IMR-90 (cell line): Measurements from ENCODE around the gene SEMA6A. TPM values are rescaled to one million over a fixed set of nuclear protein-coding genes. Genes with fewer than 3 reads are reported as not detected.

ENCODE experiments used
- ATAC-seq: fragments of 200-7000 bp; cut with Tn5 transposase; 2 replicates; pipeline ENCODE4 v1.9.1; 2020; ENCODE audit warnings: low read depth, mild to moderate bottlenecking, moderate library complexity
- BruUV-seq: library from RNA; stranded (reverse); fragments of 400-500 nt; replicated peaks from 2 replicates; lab custom pipeline; 2021; lab: Mats Ljungman, UMichigan
- CTCF ChIA-PET: fragments of 300-600 bp; formaldehyde crosslinking; extraction: SDS; loops from one replicate; lab custom pipeline; 2021; ENCODE audit warnings: antibody characterized with exemption; lab: Yijun Ruan, JAX
- POLR2A ChIA-PET: fragments of 300-600 bp; sonication (Branson Sonifier 250); formaldehyde crosslinking; loops from one replicate; lab custom pipeline; 2022; ENCODE audit warnings: antibody characterized with exemption; ENCODE audit not compliant: unreplicated experiment; lab: Charles Lee
- DNase-seq: peaks from one replicate; pipeline ENCODE4 v3.0.0; 2013
- H2AFZ ChIP-seq: replicated peaks from 2 replicates; pipeline ENCODE3; 2013; ENCODE audit warnings: low read length, mild to moderate bottlenecking; ENCODE audit not compliant: poor library complexity
- H2AK5ac ChIP-seq: 2 replicates; pipeline ENCODE4 v1.6.1; 2013; ENCODE audit warnings: low read depth, low read length, inconsistent platforms
- H2AK9ac ChIP-seq: replicated peaks from 2 replicates; pipeline ENCODE3; 2013; ENCODE audit warnings: mild to moderate bottlenecking, low read depth, low read length, moderate library complexity; ENCODE audit not compliant: poor library complexity
- H2BK120ac ChIP-seq: 2 replicates; pipeline ENCODE4 v1.6.1; 2013; ENCODE audit warnings: low read depth, low read length, inconsistent platforms
- H2BK15ac ChIP-seq: 3 replicates; pipeline ENCODE4 v1.6.1; 2013; ENCODE audit warnings: low read depth, low read length, inconsistent platforms
- H2BK20ac ChIP-seq: 2 replicates; pipeline ENCODE4 v1.6.1; 2013; ENCODE audit warnings: low read depth, mild to moderate bottlenecking, inconsistent platforms, low read length, moderate library complexity
- H2BK5ac ChIP-seq: 2 replicates; pipeline ENCODE4 v1.6.1; 2013; ENCODE audit warnings: mild to moderate bottlenecking, low read depth, low read length, inconsistent platforms; ENCODE audit not compliant: poor library complexity, severe bottlenecking
- H3K14ac ChIP-seq: replicated peaks from 2 replicates; pipeline ENCODE4 v1.6.1; 2013; ENCODE audit warnings: low read depth, low read length, inconsistent platforms
- H3K18ac ChIP-seq: 2 replicates; pipeline ENCODE4 v1.6.1; 2013; ENCODE audit warnings: low read depth, low read length, control low read depth
- H3K23ac ChIP-seq: 2 replicates; pipeline ENCODE4 v1.6.1; 2013; ENCODE audit warnings: low read depth, low read length, inconsistent platforms
- H3K27ac ChIP-seq: 2 replicates; pipeline ENCODE4 v1.5.1; 2013; ENCODE audit warnings: mild to moderate bottlenecking, control low read depth, low read length; ENCODE audit not compliant: insufficient read depth
- H3K27me3 ChIP-seq: 2 replicates; pipeline ENCODE4 v1.6.1; 2013; ENCODE audit warnings: low read length; ENCODE audit not compliant: control insufficient read depth, insufficient read depth
- H3K36me3 ChIP-seq: 2 replicates; pipeline ENCODE4 v1.6.1; 2013; ENCODE audit warnings: low read length, mixed read lengths; ENCODE audit not compliant: control insufficient read depth, insufficient read depth
- H3K4ac ChIP-seq: 2 replicates; pipeline ENCODE4 v1.6.1; 2013; ENCODE audit warnings: low read depth, low read length, inconsistent platforms
- H3K4me1 ChIP-seq: 2 replicates; pipeline ENCODE4 v1.6.1; 2013; ENCODE audit warnings: low read length, mixed read lengths; ENCODE audit not compliant: control insufficient read depth, insufficient read depth
- H3K4me2 ChIP-seq: 2 replicates; pipeline ENCODE4 v1.6.1; 2013; ENCODE audit warnings: low read depth, mild to moderate bottlenecking, control low read depth, low read length, moderate library complexity
- H3K4me3 ChIP-seq: 2 replicates; pipeline ENCODE4 v1.5.1; 2013; ENCODE audit warnings: low read depth, mild to moderate bottlenecking, control low read depth, low read length, moderate library complexity; ENCODE audit not compliant: insufficient read depth
- H3K56ac ChIP-seq: 2 replicates; pipeline ENCODE4 v1.6.1; 2013; ENCODE audit warnings: low read length, inconsistent platforms; ENCODE audit not compliant: insufficient read depth; ENCODE audit errors: extremely low read depth
- H3K79me1 ChIP-seq, 2 experiments: 2 replicates each; pipeline ENCODE4 v1.6.1; 2013; ENCODE audit warnings: low read length in 2 of 2, inconsistent platforms in 1 of 2, low read depth in 1 of 2
- H3K9ac ChIP-seq: 2 replicates; pipeline ENCODE4 v1.6.1; 2013; ENCODE audit warnings: low read depth, low read length, control low read depth
- H3K9me1 ChIP-seq: 2 replicates; pipeline ENCODE4 v1.6.1; 2013; ENCODE audit warnings: low read length, inconsistent platforms; ENCODE audit not compliant: insufficient read depth
- H3K9me3 ChIP-seq: 2 replicates; pipeline ENCODE4 v1.6.1; 2013; ENCODE audit warnings: low read length; ENCODE audit not compliant: control insufficient read depth, insufficient read depth
- H4K20me1 ChIP-seq: 2 replicates; pipeline ENCODE4 v1.6.1; 2013; ENCODE audit warnings: low read length, inconsistent platforms; ENCODE audit not compliant: insufficient read depth
- H4K5ac ChIP-seq: 2 replicates; pipeline ENCODE4 v1.6.1; 2013; ENCODE audit warnings: mild to moderate bottlenecking, low read depth, low read length, control low read depth
- H4K8ac ChIP-seq, 2 experiments: 2 replicates each; pipeline ENCODE4 v1.6.1; 2013; ENCODE audit warnings: low read depth in 2 of 2, low read length in 2 of 2, control low read depth in 1 of 2, inconsistent platforms in 1 of 2
- H4K91ac ChIP-seq: 2 replicates; pipeline ENCODE4 v1.6.1; 2013; ENCODE audit warnings: low read depth, low read length, inconsistent platforms; ENCODE audit not compliant: insufficient read depth
- BHLHE40 ChIP-seq: fragments of 150-350 bp; IDR thresholded peaks from 2 replicates; pipeline ENCODE4 v1.6.1; 2016; ENCODE audit warnings: mild to moderate bottlenecking, low read depth, low read length
- CEBPB ChIP-seq: IDR thresholded peaks from 2 replicates; pipeline ENCODE4 v1.6.1; 2012; ENCODE audit warnings: low read depth, low read length, improper control_type of control experiment
- CTCF ChIP-seq: conservative IDR thresholded peaks from 2 replicates; pipeline ENCODE4 v1.5.1; 2012; ENCODE audit warnings: mild to moderate bottlenecking, low read depth, low read length, improper control_type of control experiment
- FOS ChIP-seq: fragments of 150-350 bp; IDR thresholded peaks from 2 replicates; pipeline ENCODE4 v1.6.1; 2016; ENCODE audit warnings: low read depth, low read length
- MAFK ChIP-seq: IDR thresholded peaks from 2 replicates; pipeline ENCODE4 v1.6.1; 2012; ENCODE audit warnings: low read depth, low read length, improper control_type of control experiment
- RFX5 ChIP-seq: IDR thresholded peaks from 2 replicates; pipeline ENCODE4 v1.8.0; 2012; ENCODE audit warnings: low read depth, mild to moderate bottlenecking, low read length, moderate library complexity
- SMC3 ChIP-seq: fragments of 150-350 bp; IDR thresholded peaks from 2 replicates; pipeline ENCODE4 v1.6.1; 2016; ENCODE audit warnings: low read depth, mild to moderate bottlenecking, antibody characterized with exemption, low read length, moderate library complexity
- USF2 ChIP-seq: fragments of 150-350 bp; IDR thresholded peaks from 2 replicates; pipeline ENCODE4 v1.6.1; 2017; ENCODE audit warnings: mild to moderate bottlenecking, antibody characterized with exemption, low read length, low read depth
- WGBS, 2 experiments: methylation state at CpG; one replicate each; pipeline versions ENCODE4 v1.1.5 to v1.1.7; 2013; ENCODE audit warnings: missing lambda C conversion rate in 2 of 2; ENCODE audit not compliant: insufficient read length in 1 of 2; ENCODE audit errors: extremely low coverage in 2 of 2; 5-methylcytosine and 5-hydroxymethylcytosine counted together
- dilution Hi-C: fragments of 300-500 bp; cut with HindIII; formaldehyde crosslinking; loops from one replicate; pipeline ENCODE4 v1.14.3; 2018; ENCODE audit warnings: low sequenced_read_pairs; ENCODE audit not compliant: unreplicated experiment
- in situ Hi-C: fragments of 300-500 bp; cut with MboI; formaldehyde crosslinking; loops from 3 replicates; pipeline ENCODE4 v1.14.3; 2019; ENCODE audit warnings: low sequenced_read_pairs, inconsistent platforms, mixed read lengths
- intact Hi-C: fragments of 100-400 bp; cut with micrococcal nuclease; formaldehyde crosslinking; loops from 2 replicates; pipeline ENCODE4 v1.10.0; 2022
- polyA plus RNA-seq, 3 experiments: library from polyadenylated mRNA; depleted of rRNA; stranded (reverse); fragments of >200 nt; gene quantifications; 2 replicates each; pipeline ENCODE4 v1.2.3, GENCODE V29; 2012; ENCODE audit warnings: low replicate concordance in 1 of 3
- total RNA-seq: library from RNA; depleted of rRNA; stranded (reverse); fragments of >200 nt; gene quantifications from 2 replicates; pipeline ENCODE4 v1.2.3, GENCODE V29; 2012

Gene SEMA6A
- total and polyA plus RNA-seq, 2 of the 4 experiments (the other 2 are of a cell fraction) = 0.27 to 0.36 TPM

- no peak overlapping the region for H4K91ac ChIP-seq
- no peak overlapping the region for H3K4ac ChIP-seq
- no peak overlapping the region for H3K23ac ChIP-seq
- no TSS peak for BruUV-seq
- no peak overlapping the region for H3K18ac ChIP-seq
- no peak overlapping the region for H3K14ac ChIP-seq
- H3K56ac ChIP-seq = no peak overlapping the region
- no peak overlapping the region for H4K8ac ChIP-seq
- no peaks in the 10 kb centered on the region for H3K27me3 ChIP-seq
- no peak overlapping the region for H3K4me2 ChIP-seq
- ChIA-PET POLR2A (no interaction called here), CTCF (no interaction called here)
- H4K20me1 ChIP-seq = no peaks in the 10 kb centered on the region
- no peak for TF ChIP-seq FOS
- no peak for TF ChIP-seq SMC3
- TF ChIP-seq CTCF = no peak
- TF ChIP-seq BHLHE40 = no peak
- no peak for TF ChIP-seq USF2
- no peak for TF ChIP-seq MAFK
- TF ChIP-seq CEBPB = no peak
- TF ChIP-seq RFX5 = no peak
- H2BK120ac ChIP-seq = no peak overlapping the region
- no peak overlapping the region for H2BK5ac ChIP-seq
- dilution Hi-C loops = no loop called here
- H3K9me1 ChIP-seq = no peaks in the 10 kb centered on the region
- no peaks in the 10 kb centered on the region for H3K4me1 ChIP-seq
- H3K27ac ChIP-seq = no peak overlapping the region
- H2AFZ ChIP-seq = no peak overlapping the region
- H3K4me3 ChIP-seq = no peak overlapping the region
- H2BK15ac ChIP-seq = no peak overlapping the region
- H3K79me1 ChIP-seq = no peaks in the 10 kb centered on the region
- H2AK9ac ChIP-seq = no peak overlapping the region
- no peak overlapping the region for H2BK20ac ChIP-seq
- H3K9me3 ChIP-seq = peaks cover 4% of the 10 kb centered on the region; the same call in 1 of the 2 replicates
- H3K36me3 ChIP-seq = no peaks in the 10 kb centered on the region
- no peak overlapping the region for H3K9ac ChIP-seq
- DNase-seq = no peak
- no peak overlapping the region for H2AK5ac ChIP-seq
- no peak for ATAC-seq
- in situ Hi-C loops = no loop called here
- H4K5ac ChIP-seq = no peak overlapping the region
- intact Hi-C loops = no loop called here
- WGBS, 2 experiments = no CpG with 5 or more reads among the region's 1 CpG
These were observed 42.3 kb upstream of the SEMA6A start for GRCh38 chr5:116616876-116617275.
